Trophoblast cell (in vitro differentiated cells and primary cell): ENCODE data around the gene UBN2.
"Not testable (repeated sequence)": the region's sequence is repeated elsewhere in the genome, so short reads cannot be mapped to it uniquely, and the experiment has no call there.

ENCODE experiments used
- DNase-seq, 2 donors: peaks; one replicate each; pipeline ENCODE4 v3.0.0-alpha.2; 2016
- H2AFZ ChIP-seq: 2 replicates; pipeline ENCODE4 v1.6.1; 2013; ENCODE audit warnings: low read length, moderate library complexity, mild to moderate bottlenecking; ENCODE audit not compliant: insufficient read depth, poor library complexity
- H2AK5ac ChIP-seq: 2 replicates; pipeline ENCODE4 v1.6.1; 2013; ENCODE audit warnings: mild to moderate bottlenecking, low read length
- H2BK120ac ChIP-seq: 2 replicates; pipeline ENCODE4 v1.6.1; 2013; ENCODE audit warnings: low read length, mild to moderate bottlenecking, moderate library complexity; ENCODE audit not compliant: insufficient read depth, poor library complexity
- H2BK12ac ChIP-seq: 2 replicates; pipeline ENCODE4 v1.6.1; 2013; ENCODE audit warnings: mild to moderate bottlenecking, low read length, moderate library complexity
- H2BK5ac ChIP-seq: 2 replicates; pipeline ENCODE4 v1.6.1; 2013; ENCODE audit warnings: low read length, low read depth, moderate library complexity, mild to moderate bottlenecking; ENCODE audit not compliant: poor library complexity
- H3K14ac ChIP-seq: 2 replicates; pipeline ENCODE4 v1.6.1; 2013; ENCODE audit warnings: mild to moderate bottlenecking, low read length
- H3K18ac ChIP-seq: 2 replicates; pipeline ENCODE4 v1.6.1; 2013; ENCODE audit warnings: mild to moderate bottlenecking, low read length
- H3K23ac ChIP-seq: 2 replicates; pipeline ENCODE4 v1.6.1; 2013; ENCODE audit warnings: low read length
- H3K27ac ChIP-seq: 2 replicates; pipeline ENCODE4 v1.5.1; 2013; ENCODE audit warnings: low read depth, mild to moderate bottlenecking, inconsistent platforms, low read length, moderate library complexity
- H3K27me3 ChIP-seq: 2 replicates; pipeline ENCODE4 v1.6.1; 2013; ENCODE audit warnings: inconsistent platforms, mild to moderate bottlenecking, low read length, moderate library complexity; ENCODE audit not compliant: insufficient read depth
- H3K36me3 ChIP-seq, 2 experiments: 1 replicate in 1 of 2; 2 replicates in 1 of 2; pipeline ENCODE4 v1.6.1; 2013; ENCODE audit warnings: low read length in 2 of 2, mild to moderate bottlenecking in 2 of 2, moderate library complexity in 1 of 2; ENCODE audit not compliant: insufficient read depth in 2 of 2, control insufficient read depth in 1 of 2
- H3K4ac ChIP-seq: 2 replicates; pipeline ENCODE4 v1.6.1; 2013; ENCODE audit warnings: low read depth, mild to moderate bottlenecking, low read length, moderate library complexity
- H3K4me1 ChIP-seq, 2 experiments: 1 replicate in 1 of 2; 2 replicates in 1 of 2; pipeline ENCODE4 v1.6.1; 2013; ENCODE audit warnings: low read length in 2 of 2, mild to moderate bottlenecking in 2 of 2, moderate library complexity in 1 of 2; ENCODE audit not compliant: insufficient read depth in 2 of 2, control insufficient read depth in 1 of 2
- H3K4me2 ChIP-seq: 2 replicates; pipeline ENCODE4 v1.6.1; 2013; ENCODE audit warnings: inconsistent platforms, mild to moderate bottlenecking, low read length, moderate library complexity
- H3K4me3 ChIP-seq: 2 replicates; pipeline ENCODE4 v1.5.1; 2013; ENCODE audit warnings: mild to moderate bottlenecking, low read depth, low read length, inconsistent platforms
- H3K79me1 ChIP-seq: one replicate; pipeline ENCODE4 v1.6.1; 2013; ENCODE audit warnings: low read length
- H3K79me2 ChIP-seq: 2 replicates; pipeline ENCODE4 v1.6.1; 2013; ENCODE audit warnings: low read length, mild to moderate bottlenecking; ENCODE audit not compliant: control insufficient read depth, insufficient read depth, poor library complexity
- H3K9ac ChIP-seq: 2 replicates; pipeline ENCODE4 v1.6.1; 2013; ENCODE audit warnings: mild to moderate bottlenecking, low read length
- H3K9me3 ChIP-seq: 2 replicates; pipeline ENCODE4 v1.6.1; 2013; ENCODE audit warnings: low read depth, mild to moderate bottlenecking, control low read depth, inconsistent platforms, low read length; ENCODE audit not compliant: insufficient read depth
- H4K12ac ChIP-seq: 2 replicates; pipeline ENCODE4 v1.6.1; 2013; ENCODE audit warnings: low read depth, mild to moderate bottlenecking, low read length, moderate library complexity
- H4K8ac ChIP-seq: 2 replicates; pipeline ENCODE4 v1.6.1; 2013; ENCODE audit warnings: low read depth, mild to moderate bottlenecking, low read length, moderate library complexity
- H4K91ac ChIP-seq: one replicate; pipeline ENCODE4 v1.6.1; 2013; ENCODE audit warnings: low read depth, mild to moderate bottlenecking, low read length, moderate library complexity
- WGBS: extraction: QIAGEN DNeasy Blood & Tissue Kit; methylation state at CpG from one replicate; pipeline ENCODE4 v1.1.7; 2013; ENCODE audit warnings: missing lambda C conversion rate; ENCODE audit not compliant: insufficient read length, insufficient coverage; ENCODE audit errors: extremely low coverage; 5-methylcytosine and 5-hydroxymethylcytosine counted together

UBN2 gene

DNA sequence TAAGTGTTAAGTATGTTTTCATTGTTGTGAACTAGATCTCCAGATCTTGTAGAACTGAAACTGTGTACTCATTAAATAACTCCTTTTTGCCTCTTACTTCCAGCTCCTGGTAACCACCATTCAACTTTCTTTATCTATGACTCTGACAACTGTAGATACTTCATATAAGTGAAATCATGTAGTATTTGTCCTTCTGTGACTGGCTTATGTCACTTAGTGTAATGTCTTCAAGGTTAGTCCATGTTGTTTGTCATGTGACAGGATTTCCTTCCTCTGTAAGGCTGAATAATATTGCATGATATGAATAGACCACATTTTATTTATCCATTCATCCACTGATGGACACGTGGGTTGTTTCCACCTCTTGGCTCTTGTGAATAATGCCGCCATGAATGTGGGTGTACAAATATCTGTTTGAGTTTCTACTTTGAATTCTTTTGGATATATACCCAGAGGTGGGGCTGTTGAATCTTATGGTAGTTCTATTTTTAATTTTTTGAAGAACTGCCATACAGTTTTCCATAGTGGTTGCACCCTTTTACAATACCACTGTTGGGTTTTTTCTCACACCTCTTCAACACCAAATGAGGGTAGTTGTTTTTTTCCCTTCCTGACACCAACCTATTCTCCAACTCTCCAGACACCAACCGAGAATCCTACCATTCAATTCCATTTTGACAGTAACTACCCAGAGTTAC lies 99.4 kb downstream of the UBN2 start:
- Histone ChIP-seq H4K91ac (no peak overlapping the region), H2BK120ac (no peak overlapping the region), H3K79me1 (no peaks in the 10 kb centered on the region), H3K27me3 (no peaks in the 10 kb centered on the region), H2BK12ac (no peak overlapping the region), H3K4me3 (no peak overlapping the region), H3K4me2 (no peak overlapping the region), H2AK5ac (no peak overlapping the region), H3K79me2 (no peaks in the 10 kb centered on the region), H3K4ac (no peak overlapping the region), H3K36me3 (no peaks in the 10 kb centered on the region), H2BK5ac (no peak overlapping the region), H3K27ac (no peak overlapping the region), H3K23ac (no peak overlapping the region), H3K9me3 (no peaks in the 10 kb centered on the region), H3K9ac (no peak overlapping the region), H2AFZ (no peak overlapping the region), H4K8ac (no peak overlapping the region), H3K14ac (no peak overlapping the region), H3K18ac (no peak overlapping the region), H4K12ac (no peak overlapping the region), H3K4me1 (no peaks in the 10 kb centered on the region)
- WGBS: no CpG with 5 or more reads among the region's 3 CpGs
- DNase-seq: no peak

DNA sequence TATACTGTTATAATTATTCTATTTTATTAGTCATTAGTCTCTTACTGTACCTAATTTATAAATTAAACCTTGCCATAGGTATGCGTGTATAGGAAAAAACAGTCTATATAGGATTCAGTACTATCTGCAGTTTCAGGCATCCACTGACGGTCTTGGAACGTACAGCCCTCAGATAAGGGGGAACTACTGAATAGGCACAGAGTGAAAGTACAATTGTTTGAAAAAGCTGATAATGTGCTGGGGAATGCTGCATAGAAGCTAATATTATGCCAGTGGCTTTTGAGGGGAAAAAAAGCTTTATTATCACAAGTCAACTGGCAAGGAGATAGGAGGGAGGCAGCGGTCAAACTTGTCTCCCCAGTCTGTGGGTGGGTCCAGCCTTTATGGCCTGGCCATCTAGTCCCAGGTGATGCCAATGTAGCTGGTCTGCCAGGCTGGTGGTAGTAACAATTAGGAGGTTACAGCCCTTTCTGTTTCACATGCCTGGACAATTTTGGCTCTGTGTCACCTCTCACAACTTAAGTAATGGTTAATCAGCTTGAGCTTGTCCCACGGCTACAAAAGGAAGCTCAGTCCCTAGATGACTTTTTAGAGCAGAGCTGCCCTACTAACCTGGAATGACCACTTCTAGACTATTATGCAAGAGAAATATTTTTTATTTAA lies 101.8 kb downstream of the UBN2 start:
- Histone ChIP-seq H3K9me3 (no peaks in the 10 kb centered on the region), H3K9ac (no peak overlapping the region), H3K18ac (no peak overlapping the region), H3K79me2 (no peaks in the 10 kb centered on the region), H3K14ac (no peak overlapping the region), H3K79me1 (no peaks in the 10 kb centered on the region), H2AK5ac (no peak overlapping the region), H2BK12ac (no peak overlapping the region), H4K12ac (no peak overlapping the region), H3K4me1 (no peaks in the 10 kb centered on the region), H3K4me3 (no peak overlapping the region), H3K4me2 (no peak overlapping the region), H4K8ac (no peak overlapping the region), H3K27ac (no peak overlapping the region), H2BK120ac (no peak overlapping the region), H3K23ac (no peak overlapping the region), H3K27me3 (no peaks in the 10 kb centered on the region), H3K4ac (no peak overlapping the region), H2AFZ (no peak overlapping the region), H2BK5ac (no peak overlapping the region), H3K36me3 (no peaks in the 10 kb centered on the region), H4K91ac (no peak overlapping the region)
- no peak for DNase-seq
- WGBS: no CpG with 5 or more reads among the region's 5 CpGs

DNA sequence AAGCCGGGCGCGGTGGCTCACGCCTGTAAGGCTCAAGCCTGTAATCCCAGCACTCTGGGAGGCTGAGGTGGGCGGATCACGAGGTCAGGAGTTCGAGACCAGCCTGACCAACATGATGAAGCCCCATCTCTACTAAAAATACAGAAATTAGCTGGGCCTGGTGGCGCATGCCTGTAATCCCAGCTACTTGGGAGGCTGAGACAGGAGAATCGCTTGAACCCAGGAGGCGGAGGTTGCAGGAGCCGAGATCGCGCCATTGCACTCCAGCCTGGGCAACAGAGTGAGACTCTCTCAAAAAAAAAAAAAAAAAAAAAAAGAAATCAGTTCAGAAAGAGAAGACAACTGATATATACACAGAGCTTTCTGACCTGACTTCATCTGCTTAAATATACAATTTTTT lies 102.4 kb downstream of the UBN2 start:
- not testable (repeated sequence) for H2BK12ac ChIP-seq, H3K9ac ChIP-seq, DNase-seq, H3K9me3 ChIP-seq, H3K4me2 ChIP-seq, H2AFZ ChIP-seq, H3K27ac ChIP-seq, H2BK120ac ChIP-seq, H3K18ac ChIP-seq, H2AK5ac ChIP-seq, H3K36me3 ChIP-seq, H3K14ac ChIP-seq, H3K4ac ChIP-seq, H3K27me3 ChIP-seq, H4K8ac ChIP-seq, H3K4me1 ChIP-seq, H3K79me1 ChIP-seq, H2BK5ac ChIP-seq, H3K23ac ChIP-seq, H3K4me3 ChIP-seq, H4K12ac ChIP-seq, H4K91ac ChIP-seq, H3K79me2 ChIP-seq
- WGBS: no CpG with 5 or more reads among the region's 13 CpGs

DNA sequence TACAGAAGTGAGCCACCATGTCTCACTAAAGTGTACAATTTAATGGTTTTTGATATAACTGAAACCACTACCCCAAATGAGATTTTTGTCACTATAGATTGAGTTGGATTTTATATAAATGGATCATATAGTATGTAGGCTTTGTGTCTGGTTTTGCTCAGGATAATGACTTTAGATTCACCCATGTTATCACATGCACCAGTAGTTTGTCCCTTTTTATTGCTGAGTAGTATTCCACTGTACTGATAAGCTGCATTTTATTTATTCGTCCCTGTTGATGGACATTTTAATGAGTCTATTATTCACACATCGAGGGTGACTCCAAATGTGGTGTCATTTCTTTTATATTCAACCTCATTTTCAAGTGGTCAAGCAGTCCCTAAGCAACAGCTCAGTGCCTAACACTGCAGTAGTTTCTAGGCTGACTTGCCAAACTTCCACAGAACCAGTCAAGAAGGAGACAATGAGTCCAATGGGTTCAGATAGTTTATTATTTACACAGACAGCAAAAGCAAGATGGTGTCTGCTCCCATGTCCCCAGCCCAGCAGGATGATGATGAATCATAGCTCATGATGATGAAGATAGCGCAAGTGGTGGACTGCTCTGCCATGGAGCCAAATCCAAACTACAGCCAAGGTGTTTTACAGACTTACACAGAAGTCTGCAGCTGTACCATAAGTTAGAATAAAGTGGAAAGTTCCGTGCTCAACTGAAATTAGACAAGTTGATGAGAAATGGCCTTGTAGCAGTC lies 103.5 kb downstream of the UBN2 start:
- no peak overlapping the region for H3K23ac ChIP-seq
- no peak overlapping the region for H3K14ac ChIP-seq
- H3K36me3 ChIP-seq: no peaks in the 10 kb centered on the region
- H2BK120ac ChIP-seq: no peak overlapping the region
- no peak overlapping the region for H3K4me3 ChIP-seq
- no peaks in the 10 kb centered on the region for H3K27me3 ChIP-seq
- no peak overlapping the region for H3K18ac ChIP-seq
- H4K8ac ChIP-seq: no peak overlapping the region
- no peaks in the 10 kb centered on the region for H3K79me2 ChIP-seq
- no peak overlapping the region for H2AFZ ChIP-seq
- H3K4ac ChIP-seq: no peak overlapping the region
- no peak overlapping the region for H3K27ac ChIP-seq
- no peak overlapping the region for H3K4me2 ChIP-seq
- no peak overlapping the region for H2BK12ac ChIP-seq
- H4K91ac ChIP-seq: no peak overlapping the region
- H3K79me1 ChIP-seq: no peaks in the 10 kb centered on the region
- DNase-seq: no peak
- no peak overlapping the region for H2BK5ac ChIP-seq
- no peaks in the 10 kb centered on the region for H3K4me1 ChIP-seq
- no CpG with 5 or more reads among the region's 4 CpGs for WGBS
- no peak overlapping the region for H2AK5ac ChIP-seq
- no peak overlapping the region for H4K12ac ChIP-seq
- no peaks in the 10 kb centered on the region for H3K9me3 ChIP-seq
- H3K9ac ChIP-seq: no peak overlapping the region
